OCI-LY3 (cell line): Measurements from ENCODE around the gene SCP2.

Source experiments
- H2AFZ ChIP-seq: fragments of 200-600, 300-600 bp; shearing (Covaris generic); 2 replicates; pipeline ENCODE4 v1.6.0; 2014; ENCODE audit warnings: antibody characterized with exemption, low read depth, low read length
- H3K27ac ChIP-seq: fragments of 200-600, 300-600 bp; sonication (generic); 2 replicates; pipeline ENCODE4 v1.5.1; 2014; ENCODE audit warnings: mild to moderate bottlenecking, low read length, moderate library complexity, mixed read lengths
- H3K27me3 ChIP-seq: fragments of 200-600, 300-600 bp; sonication (generic); 2 replicates; pipeline ENCODE4 v1.6.1; 2014; ENCODE audit warnings: low read depth, low read length, mixed read lengths
- H3K36me3 ChIP-seq: fragments of 200-600, 300-600 bp; sonication (generic); replicated peaks from 2 replicates; pipeline ENCODE3; 2014; ENCODE audit warnings: low read depth, low read length, mixed read lengths
- H3K4me1 ChIP-seq: fragments of 300-600, 200-600 bp; sonication (generic); 2 replicates; pipeline ENCODE4 v1.6.1; 2014; ENCODE audit warnings: low read length, mixed read lengths
- H3K4me2 ChIP-seq: fragments of 200-600, 300-600 bp; sonication (generic); 2 replicates; pipeline ENCODE4 v1.6.1; 2014; ENCODE audit warnings: low read length, mixed read lengths
- H3K4me3 ChIP-seq: fragments of 300-600, 200-600 bp; sonication (generic); 2 replicates; pipeline ENCODE4 v1.5.1; 2014; ENCODE audit warnings: antibody characterized with exemption, mild to moderate bottlenecking, low read length, moderate library complexity
- H3K79me2 ChIP-seq: fragments of 300-600, 200-600 bp; shearing (Covaris generic); 2 replicates; pipeline ENCODE4 v1.6.1; 2014; ENCODE audit warnings: mild to moderate bottlenecking, low read length, mixed read lengths
- H3K9ac ChIP-seq: fragments of 300-600, 200-600 bp; shearing (Covaris generic); 2 replicates; pipeline ENCODE4 v1.6.0; 2014; ENCODE audit warnings: mild to moderate bottlenecking, low read length, moderate library complexity
- H3K9me3 ChIP-seq: fragments of 200-600, 300-600 bp; shearing (Covaris generic); 2 replicates; pipeline ENCODE4 v1.6.1; 2014; ENCODE audit warnings: low read length, mixed read lengths; ENCODE audit not compliant: insufficient read depth
- H4K20me1 ChIP-seq: fragments of 200-600, 300-600 bp; sonication (generic); 2 replicates; pipeline ENCODE4 v1.6.1; 2016; ENCODE audit warnings: low read length, mixed read lengths; ENCODE audit not compliant: insufficient read depth
- EZH2phosphoT487 ChIP-seq: fragments of 200-600 bp; shearing (Covaris generic); IDR thresholded peaks from 2 replicates; pipeline ENCODE4 v1.6.1; 2018; ENCODE audit warnings: antibody characterized with exemption, mixed run types, low read depth
- TF ChIP-seq, protein P1 (sequence below): fragments of 200-600, 300-600 bp; sonication (generic); IDR thresholded peaks from 2 replicates; pipeline ENCODE4 v1.5.1; 2014; ENCODE audit warnings: antibody characterized with exemption, low read length, low read depth

Gene SCP2

DNA sequence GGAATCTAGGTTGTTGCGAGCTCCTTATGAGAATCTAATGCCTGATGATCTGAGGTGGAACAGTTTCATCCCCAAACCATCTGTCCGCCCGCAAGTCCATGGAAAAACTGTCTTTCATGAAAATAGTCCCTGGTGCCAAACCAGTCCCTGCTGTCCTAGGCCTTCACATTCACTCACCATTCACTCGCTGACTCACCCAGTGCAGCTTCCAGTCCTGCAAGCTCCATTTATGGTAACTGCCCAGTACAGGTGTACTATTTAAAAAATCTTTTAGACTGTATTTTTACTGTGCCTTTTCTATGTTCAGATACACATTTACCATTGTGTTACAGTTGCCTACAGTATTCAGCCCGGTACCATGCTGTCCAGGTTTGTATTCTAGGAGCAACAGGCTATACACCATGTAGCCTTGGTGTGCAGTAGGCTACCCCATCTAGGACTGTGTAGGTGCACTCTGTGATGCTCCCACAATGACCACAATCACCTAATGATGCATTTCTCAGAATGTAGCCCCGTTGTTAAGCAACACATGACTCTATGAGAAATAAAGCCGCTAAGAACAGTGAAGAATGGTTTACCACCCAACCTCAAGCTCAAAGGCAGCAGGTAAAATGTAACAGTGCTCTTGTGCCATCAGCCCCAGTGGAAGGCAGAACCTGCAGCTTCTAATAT, 7.9 kb upstream of the SCP2 start:
- Histone ChIP-seq H3K4me3 (no peak overlapping the region), H3K9ac (no peak overlapping the region), H3K79me2 (no peaks in the 10 kb centered on the region), H3K4me2 (no peak overlapping the region), H3K9me3 (no peaks in the 10 kb centered on the region), H3K4me1 (peaks cover 5% of the 10 kb centered on the region), H3K36me3 (no peaks in the 10 kb centered on the region), H2AFZ (no peak overlapping the region), H3K27me3 (no peaks in the 10 kb centered on the region), H3K27ac (no peak overlapping the region), H4K20me1 (no peaks in the 10 kb centered on the region)
- TF ChIP-seq, protein P1, sequence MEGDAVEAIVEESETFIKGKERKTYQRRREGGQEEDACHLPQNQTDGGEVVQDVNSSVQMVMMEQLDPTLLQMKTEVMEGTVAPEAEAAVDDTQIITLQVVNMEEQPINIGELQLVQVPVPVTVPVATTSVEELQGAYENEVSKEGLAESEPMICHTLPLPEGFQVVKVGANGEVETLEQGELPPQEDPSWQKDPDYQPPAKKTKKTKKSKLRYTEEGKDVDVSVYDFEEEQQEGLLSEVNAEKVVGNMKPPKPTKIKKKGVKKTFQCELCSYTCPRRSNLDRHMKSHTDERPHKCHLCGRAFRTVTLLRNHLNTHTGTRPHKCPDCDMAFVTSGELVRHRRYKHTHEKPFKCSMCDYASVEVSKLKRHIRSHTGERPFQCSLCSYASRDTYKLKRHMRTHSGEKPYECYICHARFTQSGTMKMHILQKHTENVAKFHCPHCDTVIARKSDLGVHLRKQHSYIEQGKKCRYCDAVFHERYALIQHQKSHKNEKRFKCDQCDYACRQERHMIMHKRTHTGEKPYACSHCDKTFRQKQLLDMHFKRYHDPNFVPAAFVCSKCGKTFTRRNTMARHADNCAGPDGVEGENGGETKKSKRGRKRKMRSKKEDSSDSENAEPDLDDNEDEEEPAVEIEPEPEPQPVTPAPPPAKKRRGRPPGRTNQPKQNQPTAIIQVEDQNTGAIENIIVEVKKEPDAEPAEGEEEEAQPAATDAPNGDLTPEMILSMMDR = no peak
- TF ChIP-seq EZH2phosphoT487 = no peak

DNA sequence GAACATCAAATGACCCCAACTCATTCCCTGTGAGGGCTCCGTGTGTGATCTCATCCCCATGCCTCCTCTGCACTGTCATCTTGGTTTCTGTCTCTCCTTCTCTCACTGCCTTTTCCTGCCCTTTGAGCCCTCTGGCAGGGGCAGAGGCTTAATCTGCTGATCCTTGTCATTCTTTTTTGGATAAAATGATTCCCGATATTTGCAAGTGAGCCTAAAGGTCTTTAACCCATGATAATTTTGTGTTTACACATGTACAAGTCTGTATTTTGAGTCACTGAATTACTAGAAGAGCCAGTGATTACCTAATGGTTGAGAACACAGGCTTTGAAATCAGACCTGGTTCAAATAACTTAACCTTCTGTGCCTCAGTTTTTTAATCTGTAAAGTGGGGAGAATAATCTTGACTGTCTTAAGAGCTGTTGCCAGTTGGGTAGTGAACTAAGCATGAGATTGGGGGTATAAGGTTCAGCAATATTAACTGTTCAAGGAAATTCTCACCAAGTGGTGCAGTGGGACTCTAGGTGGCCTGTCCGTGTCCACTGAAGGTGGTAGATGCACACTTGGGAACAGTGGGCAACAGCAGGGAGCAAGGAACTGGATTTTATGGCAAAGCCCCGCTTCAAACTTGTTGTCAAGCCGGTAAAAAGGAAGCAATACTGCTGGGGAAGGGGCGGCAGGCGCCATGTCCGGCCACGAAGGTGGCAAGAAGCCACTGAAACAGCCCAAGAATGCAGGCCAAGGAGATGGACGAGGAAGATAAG, 7.2 kb upstream of the SCP2 start:
- no peak overlapping the region for H3K4me3 ChIP-seq
- no peak overlapping the region for H3K27ac ChIP-seq
- H3K36me3 ChIP-seq = no peaks in the 10 kb centered on the region
- TF ChIP-seq EZH2phosphoT487 = no peak
- TF ChIP-seq, protein P1 = no peak
- H3K27me3 ChIP-seq = no peaks in the 10 kb centered on the region
- H4K20me1 ChIP-seq = no peaks in the 10 kb centered on the region
- H2AFZ ChIP-seq = no peak overlapping the region
- H3K79me2 ChIP-seq = no peaks in the 10 kb centered on the region
- H3K4me2 ChIP-seq = no peak overlapping the region
- peaks cover 5% of the 10 kb centered on the region for H3K4me1 ChIP-seq
- H3K9ac ChIP-seq = no peak overlapping the region
- H3K9me3 ChIP-seq = no peaks in the 10 kb centered on the region

DNA sequence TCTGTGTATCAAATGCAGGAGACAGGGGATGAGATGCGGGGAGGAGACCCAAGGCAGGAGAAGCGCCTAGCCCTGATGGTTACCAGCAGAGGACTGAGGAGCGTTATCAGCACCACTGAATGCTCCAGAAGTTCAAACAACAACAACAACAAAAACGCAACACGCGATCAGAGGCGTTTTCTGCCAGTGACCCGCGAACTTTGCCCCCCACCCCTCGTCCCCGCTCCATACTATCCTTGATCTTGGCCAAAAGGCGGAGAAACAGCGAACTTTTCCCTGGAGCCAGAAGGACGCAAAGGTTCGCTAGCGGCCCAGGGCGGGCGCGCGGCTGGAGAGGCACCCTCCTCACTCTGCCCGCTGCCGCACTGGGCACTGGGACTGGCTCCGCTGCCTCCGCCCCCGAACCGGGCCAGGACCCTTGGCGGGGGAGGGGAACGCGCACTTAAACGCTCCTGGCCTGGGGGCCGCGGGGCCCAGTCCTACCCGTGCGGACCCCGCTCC, 6.2 kb upstream of the SCP2 start:
- Histone ChIP-seq H3K27me3 (no peaks in the 10 kb centered on the region; the same call in 1 of the 2 replicates), H3K27ac (no peak overlapping the region), H3K36me3 (no peaks in the 10 kb centered on the region), H3K79me2 (no peaks in the 10 kb centered on the region), H4K20me1 (no peaks in the 10 kb centered on the region), H3K9me3 (no peaks in the 10 kb centered on the region), H2AFZ (0 out of 2 replicates have a peak overlapping the region, but pooled peaks have one; percentile 84), H3K4me2 (peak overlapping the region; percentile 83), H3K4me3 (peak overlapping the region; percentile 82), H3K9ac (0 out of 2 replicates have a peak overlapping the region, but pooled peaks have one; percentile 57), H3K4me1 (peaks cover 9% of the 10 kb centered on the region)
- TF ChIP-seq, protein P1 = no peak
- TF ChIP-seq EZH2phosphoT487 = no peak

DNA sequence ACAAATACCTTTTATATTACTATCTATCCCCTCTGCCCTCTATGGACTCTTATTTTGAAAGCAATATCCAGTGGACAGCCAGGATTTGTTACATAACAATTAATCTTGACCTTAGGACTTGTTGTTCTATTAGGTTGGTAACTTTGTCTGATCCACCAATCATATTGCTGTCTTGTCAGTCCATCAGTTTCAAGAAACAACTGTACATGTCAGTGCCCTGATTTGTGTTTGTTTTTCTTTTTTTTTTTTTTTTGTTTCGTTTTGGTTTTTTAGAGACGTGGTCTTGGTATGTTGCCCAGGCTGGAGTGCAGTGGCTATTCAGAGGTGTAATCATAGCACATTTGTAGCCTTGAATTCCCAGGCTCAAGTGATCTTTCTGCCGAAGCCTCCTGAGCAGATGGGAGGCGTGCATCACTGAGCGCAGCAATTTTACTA, 1.5 kb upstream of the SCP2 start:
- Histone ChIP-seq H3K4me2 (peak overlapping the region; percentile 49), H3K36me3 (no peaks in the 10 kb centered on the region)

More for the DNA sequence above, 1.5 kb upstream of the SCP2 start:
- Histone ChIP-seq H3K9me3 (no peaks in the 10 kb centered on the region), H3K4me3 (peak overlapping the region; percentile 49), H3K79me2 (0 out of 2 replicates have a peak, but pooled peaks cover 4% of the 10 kb centered on the region), H3K9ac (no peak overlapping the region), H4K20me1 (no peaks in the 10 kb centered on the region), H3K4me1 (peaks cover 18% of the 10 kb centered on the region), H3K27ac (no peak overlapping the region), H3K27me3 (no peaks in the 10 kb centered on the region; the same call in 1 of the 2 replicates), H2AFZ (peak overlapping the region; percentile 65; the same call in 1 of the 2 replicates)
- no peak for TF ChIP-seq EZH2phosphoT487
- TF ChIP-seq, protein P1 = no peak
